WI38 (cell line): Measurements from ENCODE around the gene KRTAP4-5.

Experiments used
- H3K4me3 ChIP-seq: 2 replicates; pipeline ENCODE4 v1.5.1; 2011; ENCODE audit warnings: low read depth, mild to moderate bottlenecking, control low read depth, low read length
- CTCF ChIP-seq: IDR thresholded peaks from 2 replicates; pipeline ENCODE4 v1.5.1; 2012; ENCODE audit warnings: low read depth, mild to moderate bottlenecking, control low read depth, low read length

The KRTAP4-5 gene

DNA sequence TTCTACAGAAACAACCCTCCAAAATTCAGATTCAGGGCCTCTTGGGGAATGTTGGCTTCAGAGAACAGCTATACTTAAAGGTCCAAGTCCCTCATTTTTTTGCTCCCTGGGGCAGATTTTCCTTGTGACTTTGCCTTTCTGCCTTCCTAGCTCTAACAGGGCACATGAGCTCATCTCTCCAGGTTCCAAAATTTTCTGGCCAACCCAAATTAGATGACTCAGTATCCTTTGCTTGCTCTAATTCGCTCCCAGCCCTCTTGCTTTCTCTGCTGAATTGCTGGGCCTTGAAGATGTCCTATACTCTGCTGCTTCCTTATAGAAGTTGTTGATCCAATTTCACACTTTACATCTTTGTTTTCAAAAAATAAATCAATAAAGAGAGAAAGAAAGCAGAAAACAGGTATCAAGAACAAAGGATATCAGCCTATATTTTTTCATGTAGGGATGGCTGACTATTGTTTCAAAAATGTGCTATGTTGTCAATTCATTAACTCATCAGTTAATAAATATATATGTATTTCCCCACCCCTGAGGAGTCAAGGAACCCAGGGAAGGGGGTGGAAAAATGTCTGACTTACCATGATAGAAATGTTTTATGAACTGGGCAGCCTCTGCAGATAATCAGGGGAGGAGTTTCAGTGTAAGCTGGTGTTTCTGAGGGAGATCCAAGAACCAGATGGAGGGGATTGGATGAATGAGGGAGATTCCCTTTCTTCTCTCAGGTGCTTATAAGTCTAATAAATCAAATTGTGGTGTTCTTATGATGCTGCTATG lies 29.4 kb upstream of the KRTAP4-5 start:
- TF ChIP-seq CTCF = no peak
- no peak overlapping the region for H3K4me3 ChIP-seq

GRCh38 chr17:41178341-41178740 lies 28.7 kb upstream of the KRTAP4-5 start:
- H3K4me3 ChIP-seq = no peak overlapping the region
- no peak for TF ChIP-seq CTCF

GRCh38 chr17:41177727-41178271 lies 28.2 kb upstream of the KRTAP4-5 start, which contains the start of gene KRTAP4-2:
KRTAP4-2 (minus strand) TSS chr17:41178221; CDS start chr17:41178164, 57 bp downstream.
- TF ChIP-seq CTCF = no peak
- H3K4me3 ChIP-seq = no peak within 1 kb of the TSS

GRCh38 chr17:41176744-41177387 lies 27.2 kb upstream of the KRTAP4-5 start:
- TF ChIP-seq CTCF = no peak
- no peak overlapping the region for H3K4me3 ChIP-seq

DNA sequence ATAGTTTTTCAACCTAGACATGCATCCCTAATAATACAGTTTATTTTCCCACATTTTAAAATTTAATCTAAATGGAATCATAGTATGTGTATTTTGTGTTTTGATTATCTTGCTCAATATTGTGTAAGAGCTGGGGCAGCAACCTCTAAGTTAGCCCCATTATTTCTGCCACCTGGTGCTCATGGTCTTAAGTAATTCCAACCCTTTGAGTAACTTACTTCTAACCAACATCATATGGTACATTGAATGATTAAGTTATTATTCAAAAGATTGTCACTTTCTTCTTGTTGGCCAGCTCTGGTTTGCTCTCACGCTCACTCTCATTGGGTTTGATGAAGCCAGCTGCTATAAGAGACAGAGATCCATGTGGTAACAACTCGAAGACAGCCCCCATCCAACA lies 22.3 kb upstream of the KRTAP4-5 start:
- no peak for TF ChIP-seq CTCF
- H3K4me3 ChIP-seq = no peak overlapping the region

- no peak for TF ChIP-seq CTCF
- H3K4me3 ChIP-seq = no peak within 1 kb of the TSS
These were observed 18.5 kb upstream of the KRTAP4-5 start, which contains the start of gene KRTAP4-3 for GRCh38 chr17:41168121-41168520. KRTAP4-3 (minus strand) TSS chr17:41168221; CDS start chr17:41168172, 49 bp downstream.

DNA sequence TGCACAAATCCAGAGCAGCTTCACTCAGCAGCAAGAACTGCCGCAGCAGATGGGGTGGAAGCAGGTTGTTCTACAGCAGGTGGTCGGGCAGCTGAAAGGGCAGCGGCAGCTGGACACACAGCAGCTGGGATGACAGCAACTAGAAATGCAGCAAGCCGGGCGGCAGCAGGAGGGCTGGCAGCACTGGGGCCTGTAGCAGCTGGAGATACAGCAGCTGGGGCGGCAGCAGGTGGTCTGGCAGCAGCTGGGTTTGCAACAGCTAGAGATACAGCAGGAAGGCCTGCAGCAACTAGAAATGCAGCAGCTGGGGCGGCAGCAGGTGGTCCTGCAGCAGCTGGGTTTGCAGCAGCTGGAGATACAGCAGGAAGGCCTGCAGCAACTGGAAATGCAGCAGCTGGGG lies 17.9 kb upstream of the KRTAP4-5 start:
- no peak overlapping the region for H3K4me3 ChIP-seq
- TF ChIP-seq CTCF = no peak
